ENCODE data around the gene NCAPG2. TPM values are rescaled to one million over a fixed set of nuclear protein-coding genes. Genes with fewer than 3 reads are reported as not detected.

NCAPG2 gene
- total RNA-seq, 1 experiment from 2014 or later, result 27.5 TPM

- DNase-seq (ENCODE audit: low read depth, low spot score), result no peak
- in situ Hi-C loops (cut with HindIII; ENCODE audit: low pct_unique_long_range_greater_than_20kb, low sequenced_read_pairs), result no loop called here
These were observed 35.5 kb upstream of the NCAPG2 start for GRCh38 chr7:158740013-158740656.

- DNase-seq (ENCODE audit: low read depth, low spot score), result no peak
- in situ Hi-C loops (cut with HindIII; ENCODE audit: low pct_unique_long_range_greater_than_20kb, low sequenced_read_pairs), result no loop called here
These were observed 34.2 kb upstream of the NCAPG2 start for GRCh38 chr7:158738841-158739240.

GRCh38 chr7:158737064-158737695, 32.6 kb upstream of the NCAPG2 start:
- in situ Hi-C loops (cut with HindIII; ENCODE audit: low pct_unique_long_range_greater_than_20kb, low sequenced_read_pairs), result no loop called here
- no peak for DNase-seq (ENCODE audit: low read depth, low spot score)

- in situ Hi-C loops (cut with HindIII; ENCODE audit: low pct_unique_long_range_greater_than_20kb, low sequenced_read_pairs), result no loop called here
- DNase-seq (ENCODE audit: low read depth, low spot score), result no peak
These were observed 31.3 kb upstream of the NCAPG2 start for GRCh38 chr7:158735935-158736334.

GRCh38 chr7:158734861-158735260, 30.3 kb upstream of the NCAPG2 start:
- in situ Hi-C loops (cut with HindIII; ENCODE audit: low pct_unique_long_range_greater_than_20kb, low sequenced_read_pairs), result no loop called here
- DNase-seq (ENCODE audit: low read depth, low spot score), result no peak

GRCh38 chr7:158733775-158734494, 29.3 kb upstream of the NCAPG2 start:
- no peak for DNase-seq (ENCODE audit: low read depth, low spot score)
- in situ Hi-C loops (cut with HindIII; ENCODE audit: low pct_unique_long_range_greater_than_20kb, low sequenced_read_pairs), result no loop called here

GRCh38 chr7:158733220-158733519, 28.6 kb upstream of the NCAPG2 start:
- in situ Hi-C loops (cut with HindIII; ENCODE audit: low pct_unique_long_range_greater_than_20kb, low sequenced_read_pairs), result no loop called here
- DNase-seq (ENCODE audit: low read depth, low spot score), result no peak

- in situ Hi-C loops (cut with HindIII; ENCODE audit: low pct_unique_long_range_greater_than_20kb, low sequenced_read_pairs), result no loop called here
- no peak for DNase-seq (ENCODE audit: low read depth, low spot score)
These were observed 28.1 kb upstream of the NCAPG2 start for GRCh38 chr7:158732494-158733219.

- DNase-seq (ENCODE audit: low read depth, low spot score), result no peak
- in situ Hi-C loops (cut with HindIII; ENCODE audit: low pct_unique_long_range_greater_than_20kb, low sequenced_read_pairs), result no loop called here
These were observed 27.2 kb upstream of the NCAPG2 start for GRCh38 chr7:158731761-158732160.

- in situ Hi-C loops (cut with HindIII; ENCODE audit: low pct_unique_long_range_greater_than_20kb, low sequenced_read_pairs), result no loop called here
- DNase-seq (ENCODE audit: low read depth, low spot score), result no peak
These were observed 26.1 kb upstream of the NCAPG2 start for GRCh38 chr7:158730383-158731346.

GRCh38 chr7:158729646-158730382, 25.2 kb upstream of the NCAPG2 start:
- no peak for DNase-seq (ENCODE audit: low read depth, low spot score)
- in situ Hi-C loops (cut with HindIII; ENCODE audit: low pct_unique_long_range_greater_than_20kb, low sequenced_read_pairs), result no loop called here

- in situ Hi-C loops (cut with HindIII; ENCODE audit: low pct_unique_long_range_greater_than_20kb, low sequenced_read_pairs), result no loop called here
These were observed 24.5 kb upstream of the NCAPG2 start for GRCh38 chr7:158728911-158729645.

GRCh38 chr7:158727690-158728089, 23.1 kb upstream of the NCAPG2 start:
- DNase-seq (ENCODE audit: low read depth, low spot score), result no peak
- in situ Hi-C loops (cut with HindIII; ENCODE audit: low pct_unique_long_range_greater_than_20kb, low sequenced_read_pairs), result no loop called here

More at GRCh38 chr7:158728911-158729645, 24.5 kb upstream of the NCAPG2 start:
- DNase-seq (ENCODE audit: low read depth, low spot score), result no peak

- in situ Hi-C loops (cut with HindIII; ENCODE audit: low pct_unique_long_range_greater_than_20kb, low sequenced_read_pairs), result no loop called here
- no peak for DNase-seq (ENCODE audit: low read depth, low spot score)
These were observed 21.7 kb upstream of the NCAPG2 start for GRCh38 chr7:158726277-158726807.

GRCh38 chr7:158725506-158725800, 20.8 kb upstream of the NCAPG2 start:
- in situ Hi-C loops (cut with HindIII; ENCODE audit: low pct_unique_long_range_greater_than_20kb, low sequenced_read_pairs), result no loop called here
- no peak for DNase-seq (ENCODE audit: low read depth, low spot score)

Measured in SK-MEL-5 (cell line).